ENCODE data around the gene GTPBP4.

DNA sequence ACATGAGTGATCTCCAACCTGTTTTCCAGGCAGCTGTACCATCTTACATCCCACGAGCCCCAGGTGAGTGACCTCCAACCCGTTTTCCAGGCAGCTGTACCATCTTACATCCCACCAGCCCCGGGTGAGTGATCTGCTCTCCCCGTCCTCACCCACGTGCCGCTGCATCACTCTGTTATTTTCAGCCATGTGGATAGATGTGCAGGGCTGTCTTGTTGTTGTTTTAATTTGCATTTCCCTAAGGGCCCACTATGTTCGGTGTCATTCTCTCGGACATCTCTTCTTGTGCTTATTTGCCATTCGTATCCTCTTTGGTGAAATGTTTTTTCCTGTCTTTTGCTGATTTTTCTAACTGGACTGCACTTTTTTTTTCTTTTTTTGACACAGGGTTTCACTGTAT is 38.8 kb upstream of the GTPBP4 start:
- TF ChIP-seq POLR2AphosphoS5 (IDR thresholded peaks at IDR 0.05): no peak
- TF ChIP-seq, protein P1, sequence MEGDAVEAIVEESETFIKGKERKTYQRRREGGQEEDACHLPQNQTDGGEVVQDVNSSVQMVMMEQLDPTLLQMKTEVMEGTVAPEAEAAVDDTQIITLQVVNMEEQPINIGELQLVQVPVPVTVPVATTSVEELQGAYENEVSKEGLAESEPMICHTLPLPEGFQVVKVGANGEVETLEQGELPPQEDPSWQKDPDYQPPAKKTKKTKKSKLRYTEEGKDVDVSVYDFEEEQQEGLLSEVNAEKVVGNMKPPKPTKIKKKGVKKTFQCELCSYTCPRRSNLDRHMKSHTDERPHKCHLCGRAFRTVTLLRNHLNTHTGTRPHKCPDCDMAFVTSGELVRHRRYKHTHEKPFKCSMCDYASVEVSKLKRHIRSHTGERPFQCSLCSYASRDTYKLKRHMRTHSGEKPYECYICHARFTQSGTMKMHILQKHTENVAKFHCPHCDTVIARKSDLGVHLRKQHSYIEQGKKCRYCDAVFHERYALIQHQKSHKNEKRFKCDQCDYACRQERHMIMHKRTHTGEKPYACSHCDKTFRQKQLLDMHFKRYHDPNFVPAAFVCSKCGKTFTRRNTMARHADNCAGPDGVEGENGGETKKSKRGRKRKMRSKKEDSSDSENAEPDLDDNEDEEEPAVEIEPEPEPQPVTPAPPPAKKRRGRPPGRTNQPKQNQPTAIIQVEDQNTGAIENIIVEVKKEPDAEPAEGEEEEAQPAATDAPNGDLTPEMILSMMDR (IDR thresholded peaks at IDR 0.05): no peak
- no peak for TF ChIP-seq POLR2A (IDR thresholded peaks at IDR 0.05; ENCODE audit: low read depth)
- TF ChIP-seq EP300 (IDR thresholded peaks at IDR 0.05): no peak

All from esophagus muscularis mucosa (tissue), 4 donors.